ENCODE results near the gene PXDN.
"Not testable (repeated sequence)": the region's sequence is repeated elsewhere in the genome, so short reads cannot be mapped to it uniquely, and the experiment has no call there.

PXDN gene

DNA sequence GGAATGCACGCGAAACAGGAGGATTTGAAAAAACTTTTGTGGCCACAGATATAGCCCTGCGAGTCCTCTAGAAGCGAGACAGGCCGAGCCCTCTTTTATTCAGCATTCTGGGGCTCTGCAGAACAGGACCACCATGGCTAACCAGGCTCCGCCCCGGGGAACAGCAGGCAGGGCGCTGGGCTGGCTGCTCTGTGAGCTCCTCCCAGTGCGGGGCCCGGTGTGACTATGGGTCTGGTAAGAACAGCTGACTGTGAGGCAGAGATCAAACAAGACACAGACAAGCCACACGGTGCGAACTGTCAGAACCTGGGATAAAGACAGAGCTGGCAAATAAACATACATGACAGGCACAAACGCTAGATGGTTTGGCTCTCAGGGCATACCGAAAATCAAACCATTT, 15.5 kb downstream of the PXDN start:
- Mint-ChIP-seq H3K4me1 (peaks cover 67% of the 10 kb centered on the region), H3K4me3 (peak overlapping the region; percentile 43 to 71 (median 56)), H3K36me3 (ENCODE audit: low read depth) (peaks cover 34% of the 10 kb centered on the region), H3K27me3 (ENCODE audit: low read depth) (no peaks in the 10 kb centered on the region), H3K27ac (peak overlapping the region; percentile 73 to 85 (median 83)), H3K9me3 (peaks cover 13% of the 10 kb centered on the region)
- TF ChIP-seq, protein P1, sequence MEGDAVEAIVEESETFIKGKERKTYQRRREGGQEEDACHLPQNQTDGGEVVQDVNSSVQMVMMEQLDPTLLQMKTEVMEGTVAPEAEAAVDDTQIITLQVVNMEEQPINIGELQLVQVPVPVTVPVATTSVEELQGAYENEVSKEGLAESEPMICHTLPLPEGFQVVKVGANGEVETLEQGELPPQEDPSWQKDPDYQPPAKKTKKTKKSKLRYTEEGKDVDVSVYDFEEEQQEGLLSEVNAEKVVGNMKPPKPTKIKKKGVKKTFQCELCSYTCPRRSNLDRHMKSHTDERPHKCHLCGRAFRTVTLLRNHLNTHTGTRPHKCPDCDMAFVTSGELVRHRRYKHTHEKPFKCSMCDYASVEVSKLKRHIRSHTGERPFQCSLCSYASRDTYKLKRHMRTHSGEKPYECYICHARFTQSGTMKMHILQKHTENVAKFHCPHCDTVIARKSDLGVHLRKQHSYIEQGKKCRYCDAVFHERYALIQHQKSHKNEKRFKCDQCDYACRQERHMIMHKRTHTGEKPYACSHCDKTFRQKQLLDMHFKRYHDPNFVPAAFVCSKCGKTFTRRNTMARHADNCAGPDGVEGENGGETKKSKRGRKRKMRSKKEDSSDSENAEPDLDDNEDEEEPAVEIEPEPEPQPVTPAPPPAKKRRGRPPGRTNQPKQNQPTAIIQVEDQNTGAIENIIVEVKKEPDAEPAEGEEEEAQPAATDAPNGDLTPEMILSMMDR (IDR thresholded peaks at IDR 0.05; ENCODE audit: unreplicated experiment in 3 of 3): no peak

DNA sequence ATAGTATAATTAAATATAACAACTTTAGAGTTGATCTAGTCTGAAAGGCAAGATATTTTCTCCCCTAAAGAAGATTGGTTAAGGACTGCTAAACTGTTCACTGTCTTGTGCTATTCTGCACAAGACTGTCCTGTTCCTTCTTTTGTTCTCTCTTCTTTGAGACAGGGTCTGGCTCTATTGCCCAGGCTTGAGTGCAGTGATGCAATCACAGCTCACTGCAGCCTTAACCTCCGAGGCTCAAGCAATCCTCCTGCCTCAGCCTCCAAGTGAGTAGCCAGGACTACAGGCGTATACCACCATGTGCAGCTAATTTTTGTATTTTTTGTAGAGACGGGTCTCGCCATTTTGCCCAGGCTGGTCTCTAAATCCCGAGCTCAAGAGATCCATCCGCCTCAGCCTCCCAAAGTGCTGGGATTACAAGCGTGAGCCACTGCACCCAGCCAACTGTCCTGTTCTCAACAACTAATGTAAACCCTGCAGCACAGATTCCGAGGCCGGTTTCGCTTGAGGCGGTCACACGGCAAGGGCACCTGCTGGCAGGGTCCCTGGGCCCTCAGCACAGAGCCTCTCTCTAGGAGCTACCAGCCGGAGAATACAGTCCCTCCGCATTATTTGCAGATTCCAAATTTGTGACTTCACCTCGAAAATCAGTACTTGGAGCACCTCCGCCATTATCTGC, 16.4 kb downstream of the PXDN start:
- Mint-ChIP-seq H3K4me1 (peaks cover 67% of the 10 kb centered on the region), H3K36me3 (ENCODE audit: low read depth) (peaks cover 25% of the 10 kb centered on the region), H3K9me3 (peaks cover 9% of the 10 kb centered on the region), H3K27ac (peak overlapping the region in 2 of 3 experiments; percentile 63 to 78), H3K4me3 (peak overlapping the region in 1 of 3 experiments; percentile 56), H3K27me3 (ENCODE audit: low read depth) (no peaks in the 10 kb centered on the region)
- TF ChIP-seq, protein P1 (IDR thresholded peaks at IDR 0.05; ENCODE audit: unreplicated experiment in 3 of 3): no peak

GRCh38 chr2:1727101-1727771, 17.1 kb downstream of the PXDN start:
- no peaks in the 10 kb centered on the region for H3K27me3 Mint-ChIP-seq (ENCODE audit: low read depth)
- peaks cover 4% of the 10 kb centered on the region for H3K9me3 Mint-ChIP-seq
- H3K27ac Mint-ChIP-seq: peak overlapping the region; percentile 63 to 78 (median 77)
- H3K4me3 Mint-ChIP-seq: peak overlapping the region; percentile 6 to 52 (median 33)
- TF ChIP-seq, protein P1 (IDR thresholded peaks at IDR 0.05; ENCODE audit: unreplicated experiment in 3 of 3): no peak
- peaks cover 62% of the 10 kb centered on the region for H3K4me1 Mint-ChIP-seq
- H3K36me3 Mint-ChIP-seq (ENCODE audit: low read depth): peaks cover 18% of the 10 kb centered on the region

GRCh38 chr2:1726558-1726957, 17.8 kb downstream of the PXDN start:
- TF ChIP-seq, protein P1 (IDR thresholded peaks at IDR 0.05; ENCODE audit: unreplicated experiment in 3 of 3): no peak

DNA sequence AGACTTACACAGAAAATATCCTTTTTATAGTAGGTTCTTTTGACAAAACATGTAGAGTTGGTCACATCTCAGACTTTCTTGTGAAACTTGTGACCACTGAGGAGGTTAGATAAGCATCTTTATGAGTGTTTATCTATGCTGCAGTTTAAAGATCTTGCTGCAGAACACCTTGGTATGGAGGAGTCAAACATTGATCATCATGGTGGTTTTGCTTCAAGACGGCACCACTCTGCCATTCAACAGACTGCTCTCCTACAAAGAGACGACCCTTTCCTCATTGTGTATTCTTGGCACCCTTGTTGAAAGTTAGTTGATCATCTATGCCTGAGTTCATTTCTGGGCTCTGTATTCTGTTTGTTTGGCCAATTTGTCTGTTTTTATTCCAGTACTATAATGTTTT, 20.0 kb downstream of the PXDN start:
- H3K9me3 Mint-ChIP-seq; H3K36me3 Mint-ChIP-seq (ENCODE audit: low read depth); H3K4me3 Mint-ChIP-seq; H3K27ac Mint-ChIP-seq; H3K27me3 Mint-ChIP-seq (ENCODE audit: low read depth): not testable (repeated sequence)
- H3K4me1 Mint-ChIP-seq: peaks cover 34% of the 10 kb centered on the region

More at GRCh38 chr2:1726558-1726957, 17.8 kb downstream of the PXDN start:
- peaks cover 11% of the 10 kb centered on the region for H3K36me3 Mint-ChIP-seq (ENCODE audit: low read depth)
- no peaks in the 10 kb centered on the region for H3K27me3 Mint-ChIP-seq (ENCODE audit: low read depth)
- H3K9me3 Mint-ChIP-seq: no peaks in the 10 kb centered on the region
- H3K4me1 Mint-ChIP-seq: peaks cover 56% of the 10 kb centered on the region
- peak overlapping the region; percentile 63 to 78 (median 77) for H3K27ac Mint-ChIP-seq
- H3K4me3 Mint-ChIP-seq: peak overlapping the region in 2 of 3 experiments; percentile 33 to 52

GRCh38 chr2:1723397-1724042, 20.8 kb downstream of the PXDN start:
- H3K27ac Mint-ChIP-seq: peak overlapping the region in 1 of 3 experiments; percentile 50
- H3K9me3 Mint-ChIP-seq: no peaks in the 10 kb centered on the region
- peaks cover 26% of the 10 kb centered on the region for H3K4me1 Mint-ChIP-seq
- H3K4me3 Mint-ChIP-seq: no peak overlapping the region
- no peaks in the 10 kb centered on the region for H3K27me3 Mint-ChIP-seq (ENCODE audit: low read depth)
- peaks cover 5% of the 10 kb centered on the region for H3K36me3 Mint-ChIP-seq (ENCODE audit: low read depth)
- TF ChIP-seq, protein P1 (IDR thresholded peaks at IDR 0.05; ENCODE audit: unreplicated experiment in 3 of 3): no peak

All from nephron (organoid).